NT2/D1 (cell line): ENCODE measurements around the gene NOTCH2.

Source experiments
- SUZ12 ChIP-seq: IDR thresholded peaks from 2 replicates; pipeline ENCODE4 v1.6.1; 2011; ENCODE audit not compliant: insufficient read length, insufficient read depth; ENCODE audit errors: extremely low read depth
- YY1 ChIP-seq: IDR thresholded peaks from 2 replicates; pipeline ENCODE4 v1.6.1; 2011; ENCODE audit not compliant: insufficient read length, insufficient read depth
- ZNF274 ChIP-seq: IDR thresholded peaks from 2 replicates; pipeline ENCODE4 v1.6.1; 2011; ENCODE audit warnings: mild to moderate bottlenecking, low read depth, low read length

- no peak for TF ChIP-seq SUZ12
- TF ChIP-seq YY1: no peak
- no peak for TF ChIP-seq ZNF274
These were observed 126.2 kb downstream of the NOTCH2 start for GRCh38 chr1:119943216-119943615.
